ENCODE results near the gene NTF3. TPM values are rescaled to one million over a fixed set of nuclear protein-coding genes. Genes with fewer than 3 reads are reported as not detected.

Gene NTF3
- total and polyA plus RNA-seq, 9 of the 15 experiments (the other 6 are each of a cell fraction or from before 2014, with no cell fraction given), result not detected

DNA sequence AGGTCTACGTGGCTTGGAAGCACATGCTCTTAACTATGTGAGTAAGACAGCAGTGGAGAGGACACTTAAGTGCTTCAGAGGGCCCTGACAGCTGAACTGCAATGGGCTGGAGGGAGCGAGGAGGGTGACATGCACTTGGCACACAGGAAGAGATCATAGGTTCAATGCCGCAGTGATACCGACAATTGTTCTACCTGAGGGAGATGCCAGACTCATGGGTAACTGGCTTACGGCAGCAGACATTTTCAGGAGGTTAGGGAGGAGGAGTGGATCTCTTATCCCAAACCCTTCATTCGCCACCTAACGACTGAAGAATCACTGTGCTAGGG, 68.4 kb downstream of the NTF3 start:
- H3K27me3 ChIP-seq (ENCODE audit: control insufficient read depth in 2 of 2, insufficient read depth in 2 of 2, low read length in 2 of 2), result peaks cover 0 to 17% of the 10 kb centered on the region in 2 experiments; a peak in 2 of 5 replicates
- intact Hi-C loops (cut with micrococcal nuclease) (no loop called here), in situ Hi-C loops (cut with MboI) (no loop called here)
- no peak overlapping the region for H3K4me3 ChIP-seq
- POLR2A ChIA-PET, result no interaction called here
- no peak overlapping the region for H2AFZ ChIP-seq (ENCODE audit: low read depth, low read length)
- BruUV-seq (replicated peaks), result no TSS peak
- H3K36me3 ChIP-seq (ENCODE audit: control insufficient read depth, insufficient read depth, low read length), result no peaks in the 10 kb centered on the region
- H3K9me1 ChIP-seq (ENCODE audit: control insufficient read depth, insufficient read depth, low read length), result no peaks in the 10 kb centered on the region
- ATAC-seq (no peak), DNase-seq (ENCODE audit: extremely low read depth in 1 of 4, low spot score in 3 of 4) (no peak), FAIRE-seq (no peak)
- H3K4me2 ChIP-seq (ENCODE audit: insufficient read depth, low read length), result no peak overlapping the region
- CTCF ChIA-PET (ENCODE audit: low intra/inter-chr PET ratio), result no interaction called here
- no peaks in the 10 kb centered on the region for H3K79me2 ChIP-seq (ENCODE audit: control insufficient read depth, insufficient read depth, low read length)
- 0% methylated on average over 6 of the region's 7 CpGs for WGBS (ENCODE audit: insufficient coverage, low coverage, missing lambda C conversion rate)
- H4K20me1 ChIP-seq (replicated peaks; ENCODE audit: control insufficient read depth, insufficient read depth, low read length), result no peaks in the 10 kb centered on the region
- no peak overlapping the region for H3K27ac ChIP-seq (ENCODE audit: extremely low read depth, low read depth, low read length)
- H3K4me1 ChIP-seq (replicated peaks in 1 of 2; ENCODE audit: control insufficient read depth in 2 of 2, insufficient read depth in 2 of 2, low read length in 2 of 2), result no peaks in the 10 kb centered on the region
- H3K9ac ChIP-seq (ENCODE audit: insufficient read depth in 1 of 2, low read depth in 2 of 2, low read length in 2 of 2), result no peak overlapping the region
- no peaks in the 10 kb centered on the region for H3K9me3 ChIP-seq (replicated peaks; ENCODE audit: control insufficient read depth, insufficient read depth, low read depth, low read length)
- TF ChIP-seq, protein P1, sequence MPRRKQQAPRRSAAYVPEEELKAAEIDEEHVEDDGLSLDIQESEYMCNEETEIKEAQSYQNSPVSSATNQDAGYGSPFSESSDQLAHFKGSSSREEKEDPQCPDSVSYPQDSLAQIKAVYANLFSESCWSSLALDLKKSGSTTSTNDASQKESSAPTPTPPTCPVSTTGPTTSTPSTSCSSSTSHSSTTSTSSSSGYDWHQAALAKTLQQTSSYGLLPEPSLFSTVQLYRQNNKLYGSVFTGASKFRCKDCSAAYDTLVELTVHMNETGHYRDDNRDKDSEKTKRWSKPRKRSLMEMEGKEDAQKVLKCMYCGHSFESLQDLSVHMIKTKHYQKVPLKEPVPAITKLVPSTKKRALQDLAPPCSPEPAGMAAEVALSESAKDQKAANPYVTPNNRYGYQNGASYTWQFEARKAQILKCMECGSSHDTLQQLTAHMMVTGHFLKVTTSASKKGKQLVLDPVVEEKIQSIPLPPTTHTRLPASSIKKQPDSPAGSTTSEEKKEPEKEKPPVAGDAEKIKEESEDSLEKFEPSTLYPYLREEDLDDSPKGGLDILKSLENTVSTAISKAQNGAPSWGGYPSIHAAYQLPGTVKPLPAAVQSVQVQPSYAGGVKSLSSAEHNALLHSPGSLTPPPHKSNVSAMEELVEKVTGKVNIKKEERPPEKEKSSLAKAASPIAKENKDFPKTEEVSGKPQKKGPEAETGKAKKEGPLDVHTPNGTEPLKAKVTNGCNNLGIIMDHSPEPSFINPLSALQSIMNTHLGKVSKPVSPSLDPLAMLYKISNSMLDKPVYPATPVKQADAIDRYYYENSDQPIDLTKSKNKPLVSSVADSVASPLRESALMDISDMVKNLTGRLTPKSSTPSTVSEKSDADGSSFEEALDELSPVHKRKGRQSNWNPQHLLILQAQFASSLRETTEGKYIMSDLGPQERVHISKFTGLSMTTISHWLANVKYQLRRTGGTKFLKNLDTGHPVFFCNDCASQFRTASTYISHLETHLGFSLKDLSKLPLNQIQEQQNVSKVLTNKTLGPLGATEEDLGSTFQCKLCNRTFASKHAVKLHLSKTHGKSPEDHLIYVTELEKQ (CRISPR knock-in tag; IDR thresholded peaks at IDR 0.05), result no peak
- TF ChIP-seq ZSCAN32 (CRISPR knock-in tag; IDR thresholded peaks at IDR 0.05), result no peak
- TF ChIP-seq, protein P2, sequence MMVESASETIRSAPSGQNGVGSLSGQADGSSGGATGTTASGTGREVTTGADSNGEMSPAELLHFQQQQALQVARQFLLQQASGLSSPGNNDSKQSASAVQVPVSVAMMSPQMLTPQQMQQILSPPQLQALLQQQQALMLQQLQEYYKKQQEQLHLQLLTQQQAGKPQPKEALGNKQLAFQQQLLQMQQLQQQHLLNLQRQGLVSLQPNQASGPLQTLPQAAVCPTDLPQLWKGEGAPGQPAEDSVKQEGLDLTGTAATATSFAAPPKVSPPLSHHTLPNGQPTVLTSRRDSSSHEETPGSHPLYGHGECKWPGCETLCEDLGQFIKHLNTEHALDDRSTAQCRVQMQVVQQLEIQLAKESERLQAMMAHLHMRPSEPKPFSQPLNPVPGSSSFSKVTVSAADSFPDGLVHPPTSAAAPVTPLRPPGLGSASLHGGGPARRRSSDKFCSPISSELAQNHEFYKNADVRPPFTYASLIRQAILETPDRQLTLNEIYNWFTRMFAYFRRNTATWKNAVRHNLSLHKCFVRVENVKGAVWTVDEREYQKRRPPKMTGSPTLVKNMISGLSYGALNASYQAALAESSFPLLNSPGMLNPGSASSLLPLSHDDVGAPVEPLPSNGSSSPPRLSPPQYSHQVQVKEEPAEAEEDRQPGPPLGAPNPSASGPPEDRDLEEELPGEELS (CRISPR knock-in tag; IDR thresholded peaks at IDR 0.05; ENCODE audit: borderline replicate concordance), result no peak
- TF ChIP-seq, protein P3, sequence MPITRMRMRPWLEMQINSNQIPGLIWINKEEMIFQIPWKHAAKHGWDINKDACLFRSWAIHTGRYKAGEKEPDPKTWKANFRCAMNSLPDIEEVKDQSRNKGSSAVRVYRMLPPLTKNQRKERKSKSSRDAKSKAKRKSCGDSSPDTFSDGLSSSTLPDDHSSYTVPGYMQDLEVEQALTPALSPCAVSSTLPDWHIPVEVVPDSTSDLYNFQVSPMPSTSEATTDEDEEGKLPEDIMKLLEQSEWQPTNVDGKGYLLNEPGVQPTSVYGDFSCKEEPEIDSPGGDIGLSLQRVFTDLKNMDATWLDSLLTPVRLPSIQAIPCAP (CRISPR knock-in tag; IDR thresholded peaks at IDR 0.05; ENCODE audit: borderline replicate concordance), result no peak
- no peak for TF ChIP-seq ZNF24 (IDR thresholded peaks at IDR 0.05)
- TF ChIP-seq, protein P4, sequence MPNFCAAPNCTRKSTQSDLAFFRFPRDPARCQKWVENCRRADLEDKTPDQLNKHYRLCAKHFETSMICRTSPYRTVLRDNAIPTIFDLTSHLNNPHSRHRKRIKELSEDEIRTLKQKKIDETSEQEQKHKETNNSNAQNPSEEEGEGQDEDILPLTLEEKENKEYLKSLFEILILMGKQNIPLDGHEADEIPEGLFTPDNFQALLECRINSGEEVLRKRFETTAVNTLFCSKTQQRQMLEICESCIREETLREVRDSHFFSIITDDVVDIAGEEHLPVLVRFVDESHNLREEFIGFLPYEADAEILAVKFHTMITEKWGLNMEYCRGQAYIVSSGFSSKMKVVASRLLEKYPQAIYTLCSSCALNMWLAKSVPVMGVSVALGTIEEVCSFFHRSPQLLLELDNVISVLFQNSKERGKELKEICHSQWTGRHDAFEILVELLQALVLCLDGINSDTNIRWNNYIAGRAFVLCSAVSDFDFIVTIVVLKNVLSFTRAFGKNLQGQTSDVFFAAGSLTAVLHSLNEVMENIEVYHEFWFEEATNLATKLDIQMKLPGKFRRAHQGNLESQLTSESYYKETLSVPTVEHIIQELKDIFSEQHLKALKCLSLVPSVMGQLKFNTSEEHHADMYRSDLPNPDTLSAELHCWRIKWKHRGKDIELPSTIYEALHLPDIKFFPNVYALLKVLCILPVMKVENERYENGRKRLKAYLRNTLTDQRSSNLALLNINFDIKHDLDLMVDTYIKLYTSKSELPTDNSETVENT (CRISPR knock-in tag; IDR thresholded peaks at IDR 0.05), result no peak
- no peak for TF ChIP-seq NFE2 (IDR thresholded peaks at IDR 0.05; ENCODE audit: low read depth)
- TF ChIP-seq U2AF1 (optimal IDR thresholded peaks at IDR 0.05; ENCODE audit: low read depth, low read length), result no peak
- TF ChIP-seq ESRRA (IDR thresholded peaks at IDR 0.05; ENCODE audit: borderline replicate concordance, low read depth), result no peak
- no peak for TF ChIP-seq TEAD1 (CRISPR knock-in tag; IDR thresholded peaks at IDR 0.05)
- TF ChIP-seq POLR2AphosphoS2 (IDR thresholded peaks at IDR 0.05; ENCODE audit: low read length), result no peak
- TF ChIP-seq RBM22 (IDR thresholded peaks at IDR 0.05; ENCODE audit: low read depth, low read length, poor library complexity, severe bottlenecking), result no peak

All from K562 (cell line).